HG02973 (cell line): Measurements from ENCODE around the gene ZNF483.
"Not testable (repeated sequence)": the region's sequence is repeated elsewhere in the genome, so short reads cannot be mapped to it uniquely, and the experiment has no call there.

Experiments
- ATAC-seq: cut with Tn5 transposase; IDR thresholded peaks from one replicate; pipeline ENCODE4 v1.9.1; 2021; ENCODE audit warnings: moderate library complexity; ENCODE audit not compliant: unreplicated experiment

ZNF483 gene

GRCh38 chr9:111525056-111525977 lies at the start of gene ZNF483:
ZNF483 (plus strand) TSS chr9:111525179; CDS start chr9:111527396, 2,217 bp downstream.
- no peak for ATAC-seq

GRCh38 chr9:111475195-111475594 lies 49.8 kb upstream of the ZNF483 start:
- ATAC-seq, result no peak

- ATAC-seq, result no peak
These were observed 47.3 kb upstream of the ZNF483 start for GRCh38 chr9:111477677-111478076.

DNA sequence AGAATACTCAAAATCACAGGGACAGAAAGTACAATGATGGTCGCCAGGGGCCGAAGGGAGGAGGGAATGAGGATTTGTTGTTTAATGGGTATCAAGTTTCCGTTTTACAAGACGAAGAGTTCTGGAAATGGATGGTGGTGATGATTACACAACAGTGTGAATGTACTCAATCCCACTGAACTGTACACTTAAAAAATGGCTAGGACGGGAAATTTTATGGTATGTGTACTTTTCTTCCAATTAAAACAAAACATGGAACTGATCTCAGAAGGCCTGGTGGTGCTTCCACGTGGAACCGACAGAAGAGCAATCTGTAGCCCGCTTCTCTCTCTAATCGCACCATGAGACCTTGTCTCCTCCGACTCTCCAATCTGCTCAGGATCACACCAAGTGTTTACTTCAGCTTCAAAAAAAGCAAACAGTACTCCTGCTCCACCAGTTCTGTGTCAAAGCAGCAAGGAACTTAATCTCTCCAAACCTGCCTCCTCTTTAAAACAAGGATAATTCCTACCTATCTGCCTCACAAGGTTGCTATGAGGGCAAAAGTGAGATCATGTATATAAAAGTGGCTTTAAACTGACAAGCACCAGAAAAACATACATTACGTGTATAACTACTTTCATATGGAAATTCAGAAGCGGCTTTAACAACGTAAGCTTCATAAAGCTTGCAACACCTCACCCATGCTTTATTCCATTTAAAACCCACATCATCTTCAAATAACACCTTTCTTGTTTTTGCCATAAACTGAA lies 42.9 kb upstream of the ZNF483 start:
- no peak for ATAC-seq

DNA sequence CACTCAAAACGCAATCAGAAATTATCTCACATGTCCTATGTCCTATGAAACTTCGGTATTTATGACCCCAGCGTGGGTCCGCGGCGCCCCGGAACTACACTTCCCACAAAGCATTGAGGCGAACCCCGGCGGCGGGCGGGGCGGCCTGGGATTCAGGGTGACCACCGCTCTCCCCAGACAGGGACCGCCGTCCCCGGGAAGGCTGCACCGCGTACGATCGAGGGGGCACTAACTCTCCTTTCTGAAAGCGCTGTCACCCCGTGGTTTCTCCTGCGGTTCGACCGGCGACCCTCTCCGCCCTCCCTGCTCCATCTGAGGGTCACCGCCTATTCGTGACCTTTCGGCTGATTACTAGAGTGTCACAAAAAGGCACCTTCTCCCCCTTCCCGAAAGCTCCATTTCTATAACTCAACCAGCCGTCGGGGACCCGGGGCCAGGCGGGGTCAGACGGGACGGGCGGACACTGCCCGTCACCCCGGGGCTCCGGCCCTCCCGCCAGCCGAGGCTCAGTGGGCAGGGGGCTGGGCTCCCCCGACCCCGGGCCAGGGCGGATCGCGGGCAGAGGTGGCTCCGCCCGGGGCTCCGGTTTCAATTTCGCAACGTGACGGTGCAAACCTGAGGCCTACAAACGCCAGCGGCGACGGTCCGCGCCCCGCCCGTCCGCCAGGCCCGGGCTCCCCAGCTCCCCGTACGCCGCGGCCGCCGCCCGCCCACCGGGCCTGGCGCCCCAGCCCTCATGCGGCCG lies 42.1 kb upstream of the ZNF483 start:
- peak; percentile 57 for ATAC-seq

DNA sequence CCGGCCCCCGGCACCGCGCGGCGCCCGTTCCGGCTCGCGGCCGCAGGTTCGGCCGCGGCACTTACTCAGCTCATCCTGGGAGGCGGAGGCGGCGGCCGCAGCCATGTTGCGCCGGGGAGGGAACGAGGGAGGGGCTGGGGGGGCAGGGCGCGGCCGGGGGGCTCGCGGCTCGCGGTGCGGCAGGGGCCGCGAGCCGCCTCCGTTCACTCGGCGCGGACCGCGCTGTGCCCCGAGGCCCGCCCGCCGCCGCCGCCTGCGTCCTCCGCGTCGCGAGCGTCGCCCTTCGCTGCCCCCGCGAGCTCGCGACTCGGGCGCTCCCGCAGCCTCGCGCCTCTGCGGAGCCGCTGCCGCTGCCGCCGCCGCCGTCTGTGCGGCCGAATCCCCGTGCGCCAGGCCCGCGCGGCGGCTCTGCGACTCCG lies 41.5 kb upstream of the ZNF483 start:
- peak; percentile 33 for ATAC-seq

- ATAC-seq, result peak; percentile 55
These were observed 41.0 kb upstream of the ZNF483 start, which contains the start of gene ECPAS for GRCh38 chr9:111483858-111484571. ECPAS (minus strand) TSS chr9:111484383; CDS start chr9:111472918, 11,465 bp downstream.

DNA sequence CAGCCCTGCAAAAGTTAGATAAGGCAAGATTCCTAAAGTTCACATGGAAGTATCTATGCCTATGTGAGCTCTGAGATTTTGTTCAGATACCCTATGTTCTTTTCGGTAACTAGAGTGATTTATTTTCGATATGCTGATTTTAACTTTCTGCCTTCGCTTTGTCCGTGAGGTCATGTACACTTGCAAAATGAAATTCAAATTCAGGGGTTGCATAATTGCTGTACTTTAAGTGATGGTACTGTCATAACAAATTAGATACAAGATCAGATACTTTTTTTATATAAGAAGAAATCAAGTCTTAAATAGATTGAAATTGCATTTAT lies 40.4 kb upstream of the ZNF483 start:
- no peak for ATAC-seq

GRCh38 chr9:111497196-111497595 lies 27.8 kb upstream of the ZNF483 start:
- not testable (repeated sequence) for ATAC-seq

DNA sequence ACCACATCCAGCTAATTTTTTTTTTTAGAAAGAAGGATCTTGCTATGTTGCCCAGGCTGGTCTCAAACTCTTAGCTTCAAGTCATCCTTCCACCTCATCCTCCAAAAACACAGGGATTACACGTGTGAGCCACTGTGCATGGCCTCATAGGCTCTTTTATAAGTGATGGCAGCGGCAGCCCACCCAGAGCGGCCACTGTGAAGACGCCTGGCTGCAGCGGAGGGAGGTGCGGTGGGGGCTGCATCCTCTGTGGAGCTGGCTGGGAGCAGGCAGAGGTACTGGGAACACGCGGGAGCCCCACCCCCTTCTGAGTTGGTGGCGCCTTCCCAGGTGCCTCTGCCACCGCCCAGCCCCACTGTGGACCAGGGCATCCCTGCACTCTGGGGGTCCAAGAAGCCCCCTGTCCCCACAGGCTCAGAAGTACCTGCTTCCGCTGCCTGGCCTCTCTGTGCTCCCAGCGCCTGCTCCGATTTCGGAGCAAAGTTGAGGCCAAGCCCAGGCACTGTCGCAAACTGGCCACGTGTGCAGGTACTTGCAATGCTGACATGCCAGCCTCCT lies 23.9 kb upstream of the ZNF483 start:
- ATAC-seq, result no peak

- ATAC-seq, result no peak
These were observed 23.3 kb upstream of the ZNF483 start for GRCh38 chr9:111501648-111502047.

GRCh38 chr9:111502506-111502905 lies 22.5 kb upstream of the ZNF483 start:
- ATAC-seq, result no peak

- not testable (repeated sequence) for ATAC-seq
These were observed 13.4 kb upstream of the ZNF483 start for GRCh38 chr9:111511581-111511980.

DNA sequence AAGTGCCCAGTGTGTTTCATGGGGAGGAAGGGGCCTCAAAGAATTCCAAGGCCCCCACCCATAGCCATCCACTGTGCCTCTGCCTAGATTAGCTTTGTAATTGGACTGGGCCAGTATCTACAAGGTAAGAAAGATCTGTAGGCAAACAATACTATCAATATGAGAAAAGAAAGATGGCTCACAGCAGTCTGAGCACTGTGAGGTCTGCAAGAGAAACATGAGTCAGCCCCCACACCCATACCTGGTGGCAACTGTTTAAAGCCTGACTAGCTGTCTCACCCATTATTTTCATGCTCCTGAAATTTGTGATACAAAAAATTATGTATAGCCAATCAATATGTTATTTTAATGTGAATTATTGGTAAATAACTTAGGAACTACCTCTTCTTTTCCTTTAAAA lies 10.0 kb upstream of the ZNF483 start:
- no peak for ATAC-seq

DNA sequence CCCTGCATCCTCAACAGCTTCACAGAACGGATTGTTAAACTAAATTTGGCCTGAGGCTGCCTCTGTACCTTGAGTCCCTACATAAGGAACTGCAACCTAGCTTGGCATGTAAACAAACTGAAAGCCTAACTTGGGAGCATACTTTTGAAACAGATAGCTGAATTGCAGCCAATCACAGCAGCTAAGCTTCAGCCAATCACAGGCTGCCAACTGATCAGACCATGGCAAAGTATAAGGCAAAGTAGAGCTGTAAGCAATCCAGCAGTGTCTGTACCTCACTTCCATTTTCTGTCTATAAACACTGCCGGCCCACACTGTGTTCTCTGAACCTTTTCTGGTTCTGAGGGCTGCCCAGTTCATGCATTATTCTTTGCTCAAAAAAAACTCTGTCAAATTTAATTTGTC lies 8.9 kb upstream of the ZNF483 start:
- no peak for ATAC-seq

- no peak for ATAC-seq
These were observed 286 bp upstream of the ZNF483 start for GRCh38 chr9:111524731-111525055.

DNA sequence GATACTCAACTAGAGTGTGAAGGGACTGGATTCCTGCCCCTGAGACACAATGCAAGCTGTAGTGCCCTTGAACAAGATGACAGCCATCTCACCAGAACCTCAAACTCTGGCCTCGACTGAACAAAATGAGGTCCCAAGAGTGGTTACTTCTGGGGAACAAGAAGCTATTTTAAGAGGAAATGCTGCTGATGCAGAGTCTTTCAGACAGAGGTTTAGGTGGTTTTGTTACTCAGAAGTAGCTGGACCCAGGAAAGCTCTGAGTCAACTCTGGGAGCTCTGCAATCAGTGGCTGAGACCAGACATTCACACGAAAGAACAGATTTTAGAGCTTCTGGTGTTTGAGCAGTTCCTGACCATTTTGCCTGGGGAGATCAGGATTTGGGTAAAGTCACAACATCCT lies 2.4 kb downstream of the ZNF483 start:
- no peak for ATAC-seq

DNA sequence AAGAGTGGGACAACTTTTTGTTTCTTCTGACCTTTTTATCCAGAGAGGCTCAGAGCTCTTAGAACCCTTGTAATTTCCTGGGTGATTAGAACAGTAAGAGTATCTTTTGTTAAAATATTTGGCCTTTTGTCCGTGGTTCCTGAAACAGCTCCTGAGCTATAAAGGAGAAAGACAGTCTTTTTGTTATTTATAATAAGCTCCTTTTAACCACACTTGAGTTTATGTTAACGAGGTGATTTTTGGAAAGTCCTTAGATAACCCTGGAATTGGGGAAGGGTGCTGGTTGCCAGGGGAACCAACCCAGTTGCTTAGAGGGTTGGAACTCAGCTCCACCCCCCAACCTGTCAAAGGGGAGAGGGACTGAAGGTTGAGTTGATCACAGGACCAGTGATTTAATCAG lies 4.8 kb downstream of the ZNF483 start:
- ATAC-seq, result no peak

- no peak for ATAC-seq
These were observed 6.7 kb downstream of the ZNF483 start for GRCh38 chr9:111531716-111532115.

DNA sequence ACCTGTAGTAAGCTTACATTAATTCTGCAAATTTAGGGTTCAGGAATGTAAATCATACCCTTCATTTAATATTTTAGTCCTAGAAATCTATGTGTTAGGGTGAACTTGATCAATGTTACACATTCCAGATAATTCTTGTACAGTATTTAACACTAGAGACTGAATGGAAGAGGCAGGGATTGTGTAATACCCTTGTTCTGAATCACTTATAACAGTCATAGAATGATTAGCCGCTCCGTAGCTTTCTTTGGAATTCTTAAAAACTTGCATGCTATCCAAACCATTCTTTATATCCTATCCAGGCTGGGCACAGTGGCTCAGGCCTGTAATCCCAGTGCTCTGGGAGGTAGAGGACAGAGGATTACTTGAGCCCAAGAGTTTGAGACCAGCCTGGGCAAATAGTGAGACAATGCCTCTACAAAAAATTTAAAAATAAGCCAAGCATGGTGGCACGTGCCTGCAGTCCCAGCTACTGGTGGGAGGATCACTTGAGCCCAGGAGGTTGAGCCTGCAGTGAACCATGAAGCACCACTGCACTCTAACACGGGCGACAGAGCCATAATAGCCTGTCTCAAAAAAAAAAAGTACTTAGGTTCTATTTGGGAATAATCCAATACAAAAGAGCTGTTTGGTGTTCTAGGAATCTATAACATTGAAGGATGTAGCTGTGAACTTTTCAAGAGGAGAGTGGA lies 8.3 kb downstream of the ZNF483 start:
- no peak for ATAC-seq
